ENCODE results near the gene SQOR.

SQOR gene

GRCh38 chr15:45630917-45631691 is 3.7 kb upstream of the SQOR start:
- Histone ChIP-seq H3K27ac (ENCODE audit: low read length) (no peak overlapping the region), H4K20me1 (ENCODE audit: insufficient read depth, low read length) (no peaks in the 10 kb centered on the region), H3K79me2 (ENCODE audit: low read length) (no peaks in the 10 kb centered on the region), H3K4me1 (ENCODE audit: low read length) (no peaks in the 10 kb centered on the region; the same call in 1 of the 2 replicates), H3K36me3 (replicated peaks; ENCODE audit: low read depth, low read length) (no peaks in the 10 kb centered on the region), H3K27me3 (ENCODE audit: low read depth, low read length) (peaks cover 11% of the 10 kb centered on the region), H3K4me2 (ENCODE audit: low read length) (peak overlapping the region; percentile 12; the same call in 1 of the 2 replicates), H3K4me3 (ENCODE audit: low read length) (no peak overlapping the region), H3K9ac (ENCODE audit: low read length) (no peak overlapping the region), H2AFZ (ENCODE audit: low read depth, low read length) (no peak overlapping the region), H3K9me3 (ENCODE audit: insufficient read depth, low read length) (peaks cover 7% of the 10 kb centered on the region; the same call in 1 of the 2 replicates)
- TF ChIP-seq CTCF (IDR thresholded peaks at IDR 0.05; ENCODE audit: low read depth, low read length) (no peak), EZH2phosphoT487 (IDR thresholded peaks at IDR 0.05; ENCODE audit: low read depth) (no peak)

- Histone ChIP-seq H4K20me1 (ENCODE audit: insufficient read depth, low read length) (no peaks in the 10 kb centered on the region), H3K4me3 (ENCODE audit: low read length) (no peak overlapping the region), H3K79me2 (ENCODE audit: low read length) (no peaks in the 10 kb centered on the region), H3K27ac (ENCODE audit: low read length) (no peak overlapping the region), H2AFZ (ENCODE audit: low read depth, low read length) (no peak overlapping the region), H3K9me3 (ENCODE audit: insufficient read depth, low read length) (peaks cover under 1% of the 10 kb centered on the region; the same call in 1 of the 2 replicates), H3K4me1 (ENCODE audit: low read length) (no peaks in the 10 kb centered on the region; the same call in 1 of the 2 replicates), H3K27me3 (ENCODE audit: low read depth, low read length) (peaks cover 11% of the 10 kb centered on the region), H3K36me3 (replicated peaks; ENCODE audit: low read depth, low read length) (no peaks in the 10 kb centered on the region), H3K4me2 (ENCODE audit: low read length) (peak overlapping the region; percentile 12; the same call in 1 of the 2 replicates), H3K9ac (ENCODE audit: low read length) (no peak overlapping the region)
- TF ChIP-seq EZH2phosphoT487 (IDR thresholded peaks at IDR 0.05; ENCODE audit: low read depth) = no peak
- TF ChIP-seq CTCF (IDR thresholded peaks at IDR 0.05; ENCODE audit: low read depth, low read length) = no peak
Measured at GRCh38 chr15:45631776-45632175, 3.1 kb upstream of the SQOR start.

GRCh38 chr15:45635191-45635638 is 386 bp downstream of the SQOR start:
- TF ChIP-seq EZH2phosphoT487 (IDR thresholded peaks at IDR 0.05; ENCODE audit: low read depth) = no peak
- TF ChIP-seq CTCF (IDR thresholded peaks at IDR 0.05; ENCODE audit: low read depth, low read length) = peak; percentile 55
- H3K4me2 ChIP-seq (ENCODE audit: low read length) = peak overlapping the region; percentile 98
- H3K79me2 ChIP-seq (ENCODE audit: low read length) = no peaks in the 10 kb centered on the region
- H2AFZ ChIP-seq (ENCODE audit: low read depth, low read length) = peak overlapping the region; percentile 77
- peaks cover 7% of the 10 kb centered on the region for H3K4me1 ChIP-seq (ENCODE audit: low read length)
- H4K20me1 ChIP-seq (ENCODE audit: insufficient read depth, low read length) = no peaks in the 10 kb centered on the region
- H3K27me3 ChIP-seq (ENCODE audit: low read depth, low read length) = peaks cover 12% of the 10 kb centered on the region
- H3K27ac ChIP-seq (ENCODE audit: low read length) = no peak overlapping the region
- H3K4me3 ChIP-seq (ENCODE audit: low read length) = peak overlapping the region; percentile 97
- H3K36me3 ChIP-seq (replicated peaks; ENCODE audit: low read depth, low read length) = no peaks in the 10 kb centered on the region
- H3K9me3 ChIP-seq (ENCODE audit: insufficient read depth, low read length) = no peaks in the 10 kb centered on the region
- H3K9ac ChIP-seq (ENCODE audit: low read length) = peak overlapping the region; percentile 58

DNA sequence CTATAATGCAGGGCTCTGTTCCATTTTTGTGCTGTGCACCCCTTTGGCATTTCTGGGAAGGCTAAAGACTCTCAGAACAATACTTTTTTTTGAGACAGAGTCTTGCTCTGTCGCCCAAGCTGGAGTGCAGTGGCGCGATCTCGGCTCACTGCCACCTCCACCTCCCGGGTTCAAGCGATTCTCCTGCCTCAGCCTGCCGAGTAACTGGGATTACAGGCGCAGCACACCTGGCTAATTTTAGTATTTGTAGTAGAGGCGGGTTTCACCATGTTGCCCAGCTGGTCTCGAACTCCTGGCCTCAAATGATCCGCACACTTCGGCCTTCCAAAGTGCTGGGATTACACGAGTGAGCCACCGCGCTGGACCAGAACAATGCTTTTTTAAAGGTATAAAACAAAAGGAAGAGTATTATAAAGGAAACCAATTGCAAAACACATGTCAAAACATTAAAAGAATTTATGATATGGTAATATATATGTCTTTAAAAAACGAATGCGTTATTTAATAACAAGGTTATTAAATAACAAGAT is 999 bp downstream of the SQOR start:
- Histone ChIP-seq H3K4me2 (ENCODE audit: low read length) (peak overlapping the region; percentile 98), H4K20me1 (ENCODE audit: insufficient read depth, low read length) (no peaks in the 10 kb centered on the region), H3K9ac (ENCODE audit: low read length) (peak overlapping the region; percentile 58), H3K27me3 (ENCODE audit: low read depth, low read length) (peaks cover 18% of the 10 kb centered on the region), H3K9me3 (ENCODE audit: insufficient read depth, low read length) (no peaks in the 10 kb centered on the region), H3K4me1 (ENCODE audit: low read length) (peaks cover 7% of the 10 kb centered on the region), H3K27ac (ENCODE audit: low read length) (no peak overlapping the region), H3K4me3 (ENCODE audit: low read length) (peak overlapping the region; percentile 97), H3K79me2 (ENCODE audit: low read length) (no peaks in the 10 kb centered on the region), H2AFZ (ENCODE audit: low read depth, low read length) (0 out of 2 replicates have a peak overlapping the region, but pooled peaks have one; percentile 77), H3K36me3 (replicated peaks; ENCODE audit: low read depth, low read length) (no peaks in the 10 kb centered on the region)
- no peak for TF ChIP-seq CTCF (IDR thresholded peaks at IDR 0.05; ENCODE audit: low read depth, low read length)

All from OCI-LY3 (cell line).